H1 (cell line): Measurements from ENCODE around the gene SMYD3.

Experiments
- EGR1 ChIP-seq: IDR thresholded peaks from 2 replicates; pipeline ENCODE4 v1.6.1; 2011; ENCODE audit warnings: low read depth, low read length, borderline replicate concordance
- EZH2 ChIP-seq: fragments of 200-600 bp; sonication (generic); IDR thresholded peaks from 2 replicates; pipeline ENCODE4 v1.7.1; 2012; ENCODE audit warnings: low read depth, mild to moderate bottlenecking, moderate library complexity, low read length, inconsistent platforms; ENCODE audit not compliant: severe bottlenecking
- POLR2A ChIP-seq, 2 experiments: IDR thresholded peaks; 1 replicate in 1 of 2; 2 replicates in 1 of 2; pipeline ENCODE4 v1.6.1; 2011; ENCODE audit warnings: low read depth in 2 of 2, low read length in 2 of 2, mild to moderate bottlenecking in 2 of 2; ENCODE audit errors: control extremely low read depth in 1 of 2

- TF ChIP-seq EZH2 (no peak), POLR2A (IDR thresholded peaks at IDR 0.05; ENCODE audit: control extremely low read depth in 1 of 2, low read depth in 2 of 2, low read length in 2 of 2) (no peak), EGR1 (no peak)
Observed at GRCh38 chr1:245878585-245878984, 628.5 kb downstream of the SMYD3 start.
